ENCODE measurements around the gene FAM217A. TPM values are rescaled to one million over a fixed set of nuclear protein-coding genes. Genes with fewer than 3 reads are reported as not detected.
"Not testable (repeated sequence)": the region's sequence is repeated elsewhere in the genome, so short reads cannot be mapped to it uniquely, and the experiment has no call there.

The FAM217A gene
- total RNA-seq, 1 donor from 2014 or later, result not detected

DNA sequence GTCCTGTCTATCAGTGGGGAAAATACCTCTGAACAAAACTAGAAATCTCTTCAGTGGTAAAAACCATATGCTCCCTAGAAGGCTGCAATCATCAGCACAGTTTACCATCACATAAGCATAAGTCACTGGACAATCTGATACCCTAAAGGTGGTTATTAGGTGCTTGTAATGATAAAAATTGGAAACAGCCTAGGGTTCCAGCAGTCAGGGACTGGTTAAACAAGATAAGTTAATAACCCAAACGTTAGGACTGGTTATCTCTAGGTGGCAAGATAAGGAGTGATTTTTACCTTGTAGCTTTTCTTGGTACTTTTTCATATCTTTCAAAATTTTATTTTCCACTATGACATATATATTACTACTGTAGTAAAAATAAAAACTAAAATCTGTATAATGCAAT lies 45.4 kb upstream of the FAM217A start:
- TF ChIP-seq, protein P1, sequence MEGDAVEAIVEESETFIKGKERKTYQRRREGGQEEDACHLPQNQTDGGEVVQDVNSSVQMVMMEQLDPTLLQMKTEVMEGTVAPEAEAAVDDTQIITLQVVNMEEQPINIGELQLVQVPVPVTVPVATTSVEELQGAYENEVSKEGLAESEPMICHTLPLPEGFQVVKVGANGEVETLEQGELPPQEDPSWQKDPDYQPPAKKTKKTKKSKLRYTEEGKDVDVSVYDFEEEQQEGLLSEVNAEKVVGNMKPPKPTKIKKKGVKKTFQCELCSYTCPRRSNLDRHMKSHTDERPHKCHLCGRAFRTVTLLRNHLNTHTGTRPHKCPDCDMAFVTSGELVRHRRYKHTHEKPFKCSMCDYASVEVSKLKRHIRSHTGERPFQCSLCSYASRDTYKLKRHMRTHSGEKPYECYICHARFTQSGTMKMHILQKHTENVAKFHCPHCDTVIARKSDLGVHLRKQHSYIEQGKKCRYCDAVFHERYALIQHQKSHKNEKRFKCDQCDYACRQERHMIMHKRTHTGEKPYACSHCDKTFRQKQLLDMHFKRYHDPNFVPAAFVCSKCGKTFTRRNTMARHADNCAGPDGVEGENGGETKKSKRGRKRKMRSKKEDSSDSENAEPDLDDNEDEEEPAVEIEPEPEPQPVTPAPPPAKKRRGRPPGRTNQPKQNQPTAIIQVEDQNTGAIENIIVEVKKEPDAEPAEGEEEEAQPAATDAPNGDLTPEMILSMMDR (IDR thresholded peaks at IDR 0.05; ENCODE audit: partially characterized antibody, unreplicated experiment), result no peak
- Mint-ChIP-seq H3K27me3 (ENCODE audit: unreplicated experiment) (no peaks in the 10 kb centered on the region), H3K36me3 (ENCODE audit: unreplicated experiment) (peaks cover 5% of the 10 kb centered on the region), H3K27ac (ENCODE audit: unreplicated experiment) (no peak overlapping the region), H3K4me1 (ENCODE audit: low read depth, unreplicated experiment) (no peaks in the 10 kb centered on the region), H3K9me3 (ENCODE audit: unreplicated experiment) (no peaks in the 10 kb centered on the region), H3K4me3 (ENCODE audit: unreplicated experiment) (no peak overlapping the region)
- DNase-seq, result no peak

DNA sequence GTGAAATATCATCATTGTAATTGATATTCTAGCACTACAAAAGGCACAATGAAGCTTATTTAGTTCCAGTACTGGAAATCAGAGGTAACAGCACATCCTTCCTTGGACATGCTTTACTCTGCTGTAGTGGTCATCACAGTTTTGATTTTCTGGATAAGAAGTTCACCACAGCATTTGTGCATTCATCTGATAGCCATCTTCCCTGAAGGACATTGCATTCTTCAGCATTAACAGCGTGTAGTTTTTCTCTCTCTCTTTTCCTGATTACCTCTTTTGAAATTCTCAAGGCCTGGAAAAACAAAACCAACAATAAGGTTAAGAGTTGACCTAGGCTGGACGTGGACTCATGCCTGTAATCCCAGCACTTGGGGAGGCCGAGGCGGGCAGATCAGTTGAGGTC lies 36.8 kb upstream of the FAM217A start:
- Mint-ChIP-seq H3K4me3 (ENCODE audit: unreplicated experiment) (no peak overlapping the region), H3K4me1 (ENCODE audit: low read depth, unreplicated experiment) (no peaks in the 10 kb centered on the region), H3K27ac (ENCODE audit: unreplicated experiment) (no peak overlapping the region), H3K36me3 (ENCODE audit: unreplicated experiment) (peaks cover 3% of the 10 kb centered on the region), H3K27me3 (ENCODE audit: unreplicated experiment) (no peaks in the 10 kb centered on the region), H3K9me3 (ENCODE audit: unreplicated experiment) (peaks cover 2% of the 10 kb centered on the region)
- DNase-seq, result no peak
- TF ChIP-seq, protein P1 (IDR thresholded peaks at IDR 0.05; ENCODE audit: partially characterized antibody, unreplicated experiment), result no peak

DNA sequence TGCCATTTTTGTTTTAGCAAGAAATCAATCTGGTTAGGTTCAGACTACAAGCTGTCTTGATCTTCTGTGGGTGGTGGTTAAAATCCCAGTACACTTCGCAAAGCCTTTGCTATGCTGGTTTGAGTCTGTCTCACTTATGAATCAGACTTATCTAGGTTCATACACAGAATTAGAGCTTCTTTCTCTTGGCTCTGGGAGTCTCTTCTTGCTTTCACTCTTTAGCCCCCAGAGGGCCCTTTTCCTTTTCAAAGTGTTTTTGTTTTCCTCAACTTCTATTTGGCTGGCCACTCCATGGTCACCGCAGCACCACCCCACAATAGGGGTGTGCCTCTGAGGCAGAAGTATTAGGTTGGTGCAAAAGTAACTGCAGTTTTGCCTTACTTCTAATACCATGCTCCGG lies 35.2 kb upstream of the FAM217A start:
- Mint-ChIP-seq H3K27ac (ENCODE audit: unreplicated experiment) (no peak overlapping the region), H3K4me1 (ENCODE audit: low read depth, unreplicated experiment) (no peaks in the 10 kb centered on the region), H3K27me3 (ENCODE audit: unreplicated experiment) (no peaks in the 10 kb centered on the region), H3K36me3 (ENCODE audit: unreplicated experiment) (peaks cover 3% of the 10 kb centered on the region), H3K9me3 (ENCODE audit: unreplicated experiment) (peaks cover 2% of the 10 kb centered on the region), H3K4me3 (ENCODE audit: unreplicated experiment) (no peak overlapping the region)
- TF ChIP-seq, protein P1 (IDR thresholded peaks at IDR 0.05; ENCODE audit: partially characterized antibody, unreplicated experiment), result no peak
- DNase-seq, result no peak

DNA sequence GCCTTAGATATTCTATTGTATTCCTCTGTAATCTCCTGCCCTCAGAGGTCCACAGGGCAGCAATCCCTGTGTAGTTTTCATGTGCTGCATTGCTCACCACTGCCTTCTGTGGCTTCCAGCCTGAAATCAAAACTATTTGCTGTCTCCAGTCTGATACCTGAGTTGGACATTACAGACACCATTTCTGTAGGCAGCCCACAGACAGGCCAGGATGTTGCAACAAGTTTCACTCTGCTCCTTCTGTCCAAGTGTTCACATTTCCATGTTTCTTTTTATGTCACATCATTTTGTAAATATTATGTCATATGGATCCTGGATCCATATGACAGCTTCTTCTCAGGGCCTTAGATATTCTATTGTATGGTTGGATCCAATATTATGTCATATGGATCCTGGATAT lies 34.7 kb upstream of the FAM217A start:
- no peak overlapping the region for H3K4me3 Mint-ChIP-seq (ENCODE audit: unreplicated experiment)
- no peaks in the 10 kb centered on the region for H3K4me1 Mint-ChIP-seq (ENCODE audit: low read depth, unreplicated experiment)
- H3K36me3 Mint-ChIP-seq (ENCODE audit: unreplicated experiment), result peaks cover 3% of the 10 kb centered on the region
- no peaks in the 10 kb centered on the region for H3K27me3 Mint-ChIP-seq (ENCODE audit: unreplicated experiment)
- DNase-seq, result no peak
- TF ChIP-seq, protein P1 (IDR thresholded peaks at IDR 0.05; ENCODE audit: partially characterized antibody, unreplicated experiment), result no peak
- H3K9me3 Mint-ChIP-seq (ENCODE audit: unreplicated experiment), result peaks cover 2% of the 10 kb centered on the region
- H3K27ac Mint-ChIP-seq (ENCODE audit: unreplicated experiment), result no peak overlapping the region

DNA sequence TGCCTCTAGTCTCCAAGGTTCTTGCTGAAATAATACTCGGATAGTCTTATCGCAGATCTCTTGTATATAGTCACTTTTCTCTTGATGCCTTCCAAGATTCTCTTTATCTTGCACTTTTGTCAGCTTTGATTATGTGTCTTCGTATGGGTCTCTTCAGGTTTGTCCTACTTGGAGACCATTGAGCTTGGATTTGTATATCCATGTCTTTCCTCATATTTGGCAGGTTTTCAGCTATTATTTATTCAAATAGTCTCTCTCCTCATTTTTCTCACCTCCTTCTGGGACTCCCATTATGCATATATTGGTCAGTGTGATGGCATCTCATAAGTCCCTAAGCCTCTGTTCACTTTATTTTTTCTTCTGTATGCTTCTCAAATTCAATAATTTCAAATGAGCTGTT lies 33.4 kb upstream of the FAM217A start:
- H3K4me3 Mint-ChIP-seq (ENCODE audit: unreplicated experiment), result no peak overlapping the region
- peaks cover 2% of the 10 kb centered on the region for H3K9me3 Mint-ChIP-seq (ENCODE audit: unreplicated experiment)
- TF ChIP-seq, protein P1 (IDR thresholded peaks at IDR 0.05; ENCODE audit: partially characterized antibody, unreplicated experiment), result no peak
- peaks cover 3% of the 10 kb centered on the region for H3K36me3 Mint-ChIP-seq (ENCODE audit: unreplicated experiment)
- DNase-seq, result no peak
- H3K27ac Mint-ChIP-seq (ENCODE audit: unreplicated experiment), result no peak overlapping the region
- H3K27me3 Mint-ChIP-seq (ENCODE audit: unreplicated experiment), result no peaks in the 10 kb centered on the region
- no peaks in the 10 kb centered on the region for H3K4me1 Mint-ChIP-seq (ENCODE audit: low read depth, unreplicated experiment)

DNA sequence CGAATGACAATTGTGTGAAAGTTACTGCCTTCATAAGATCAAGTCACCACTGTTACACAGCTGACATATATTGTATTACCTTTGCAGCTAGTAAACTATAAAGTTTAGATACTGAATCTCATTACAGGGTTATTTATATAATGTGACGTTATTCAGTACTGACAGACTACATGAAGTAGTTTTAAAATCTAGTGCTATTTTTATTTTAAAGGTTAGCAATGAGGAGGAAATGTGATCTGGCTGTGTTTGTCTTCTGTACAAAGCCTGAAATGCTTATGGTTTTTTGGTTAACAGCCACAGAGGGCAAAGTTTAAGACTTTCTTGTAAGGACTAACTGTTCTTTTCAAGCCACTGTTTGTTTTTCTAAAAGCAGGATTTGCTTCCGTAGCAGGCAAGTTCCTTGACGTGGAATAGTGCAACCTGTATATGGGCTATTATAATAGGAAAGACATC lies 30.5 kb upstream of the FAM217A start:
- DNase-seq; H3K36me3 Mint-ChIP-seq (ENCODE audit: unreplicated experiment); H3K9me3 Mint-ChIP-seq (ENCODE audit: unreplicated experiment); H3K27me3 Mint-ChIP-seq (ENCODE audit: unreplicated experiment); H3K4me3 Mint-ChIP-seq (ENCODE audit: unreplicated experiment); H3K27ac Mint-ChIP-seq (ENCODE audit: unreplicated experiment); H3K4me1 Mint-ChIP-seq (ENCODE audit: low read depth, unreplicated experiment): not testable (repeated sequence)

All from glutamatergic neuron (in vitro differentiated cells).